ENCODE data around the gene CCL15. TPM values are rescaled to one million over a fixed set of nuclear protein-coding genes. Genes with fewer than 3 reads are reported as not detected.

CCL15 gene
- total RNA-seq, 3 donors from 2014 or later: not detected

- intact Hi-C loops (cut with DNase I; ENCODE audit: low total_unique reads): no loop called here
- no peaks in the 10 kb centered on the region for H3K36me3 ChIP-seq
- TF ChIP-seq CTCF (IDR thresholded peaks at IDR 0.05) (no peak), POLR2AphosphoS5 (IDR thresholded peaks at IDR 0.05) (no peak), POLR2A (IDR thresholded peaks at IDR 0.05) (no peak)
Observed at GRCh38 chr17:36030956-36031355, 29.6 kb upstream of the CCL15 start.

GRCh38 chr17:36027761-36028160 lies 26.4 kb upstream of the CCL15 start:
- intact Hi-C loops (cut with DNase I; ENCODE audit: low total_unique reads): no loop called here
- Histone ChIP-seq H3K4me1 (no peaks in the 10 kb centered on the region), H3K9me3 (no peaks in the 10 kb centered on the region), H3K36me3 (no peaks in the 10 kb centered on the region), H3K27me3 (no peaks in the 10 kb centered on the region), H3K27ac (no peak overlapping the region), H3K4me3 (no peak overlapping the region)
- TF ChIP-seq CTCF (IDR thresholded peaks at IDR 0.05): no peak
- no peak for TF ChIP-seq POLR2A (IDR thresholded peaks at IDR 0.05)
- no peak for TF ChIP-seq POLR2AphosphoS5 (IDR thresholded peaks at IDR 0.05)
- no peak for DNase-seq (ENCODE audit: low spot score in 2 of 2)

More at GRCh38 chr17:36030956-36031355, 29.6 kb upstream of the CCL15 start:
- H3K4me1 ChIP-seq: no peaks in the 10 kb centered on the region
- no peaks in the 10 kb centered on the region for H3K27me3 ChIP-seq
- DNase-seq (ENCODE audit: low spot score in 2 of 2): no peak
- H3K4me3 ChIP-seq: no peak overlapping the region
- no peak overlapping the region for H3K27ac ChIP-seq
- no peaks in the 10 kb centered on the region for H3K9me3 ChIP-seq

- H3K27ac ChIP-seq: no peak overlapping the region
- no peaks in the 10 kb centered on the region for H3K36me3 ChIP-seq
- H3K4me3 ChIP-seq: no peak overlapping the region
- no peaks in the 10 kb centered on the region for H3K4me1 ChIP-seq
- TF ChIP-seq POLR2AphosphoS5 (IDR thresholded peaks at IDR 0.05): no peak
- TF ChIP-seq POLR2A (IDR thresholded peaks at IDR 0.05): no peak
- TF ChIP-seq CTCF (IDR thresholded peaks at IDR 0.05): no peak
- intact Hi-C loops (cut with DNase I; ENCODE audit: low total_unique reads): no loop called here
- no peaks in the 10 kb centered on the region for H3K9me3 ChIP-seq
- no peaks in the 10 kb centered on the region for H3K27me3 ChIP-seq
- no peak for DNase-seq (ENCODE audit: low spot score in 2 of 2)
Observed at GRCh38 chr17:36024106-36024869, 22.9 kb upstream of the CCL15 start.

DNA sequence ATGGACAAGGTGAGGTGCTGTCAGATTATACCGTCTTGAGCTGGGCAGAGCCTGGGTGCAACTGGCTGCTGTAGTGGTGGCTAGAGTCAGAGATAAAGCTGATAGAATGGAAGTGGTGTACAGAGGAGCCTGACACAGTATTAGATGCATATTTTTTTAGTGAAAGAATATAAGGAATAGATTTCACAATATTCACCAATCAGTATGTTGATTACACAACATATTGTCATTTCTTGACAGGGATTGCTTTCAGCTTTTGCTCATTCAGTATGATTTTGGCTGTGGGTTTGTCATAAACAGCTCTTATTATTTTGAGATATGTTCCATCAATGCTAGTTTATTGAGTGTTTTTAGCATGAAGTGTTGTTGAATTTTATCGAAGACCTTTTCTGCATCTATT lies 18.1 kb upstream of the CCL15 start:
- no peak overlapping the region for H3K27ac ChIP-seq
- H3K9me3 ChIP-seq: no peaks in the 10 kb centered on the region
- no peak overlapping the region for H3K4me3 ChIP-seq
- no peaks in the 10 kb centered on the region for H3K36me3 ChIP-seq
- DNase-seq (ENCODE audit: low spot score in 2 of 2): no peak
- intact Hi-C loops (cut with DNase I; ENCODE audit: low total_unique reads): no loop called here
- H3K27me3 ChIP-seq: no peaks in the 10 kb centered on the region
- H3K4me1 ChIP-seq: no peaks in the 10 kb centered on the region
- TF ChIP-seq CTCF (IDR thresholded peaks at IDR 0.05) (no peak), POLR2AphosphoS5 (IDR thresholded peaks at IDR 0.05) (no peak), POLR2A (IDR thresholded peaks at IDR 0.05) (no peak)

DNA sequence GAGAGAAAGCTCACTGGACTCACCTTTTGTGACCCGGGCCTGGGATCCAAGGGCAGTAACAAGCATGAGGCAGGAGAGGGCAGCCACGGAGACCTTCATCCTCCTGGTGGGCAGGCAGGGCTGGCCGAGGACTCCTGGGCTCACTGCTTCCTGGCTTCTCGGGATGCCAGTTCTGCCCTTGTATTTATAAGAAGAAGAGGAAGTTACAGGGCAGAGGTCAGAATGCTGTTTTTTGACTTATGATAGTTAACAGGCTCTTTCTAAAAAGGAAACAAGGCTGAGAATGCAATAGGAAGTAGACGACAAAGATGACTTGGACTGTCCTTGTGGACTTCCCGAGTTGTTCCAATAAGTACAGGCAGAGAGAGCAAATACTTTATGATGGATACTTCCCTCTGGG lies 16.4 kb upstream of the CCL15 start, which contains the start of gene CCL23:
Gene CCL23 (minus strand): TSS at position 174 of the 400 bp plus-strand sequence. CDS start 75 bp downstream, at position 99.
- Histone ChIP-seq H3K4me1 (no peaks in the 10 kb centered on the region), H3K27ac (no peak within 1 kb of the TSS), H3K36me3 (no peaks in the 10 kb centered on the region), H3K27me3 (no peaks in the 10 kb centered on the region), H3K4me3 (no peak within 1 kb of the TSS), H3K9me3 (peaks cover 0 to 3% of the 10 kb centered on the region in 2 donors)
- no peak for DNase-seq (ENCODE audit: low spot score in 2 of 2)
- TF ChIP-seq CTCF (IDR thresholded peaks at IDR 0.05) (no peak), POLR2A (IDR thresholded peaks at IDR 0.05) (no peak), POLR2AphosphoS5 (IDR thresholded peaks at IDR 0.05) (no peak)
- intact Hi-C loops (cut with DNase I; ENCODE audit: low total_unique reads): loop anchor here (2.0 kb wide), 1 partner anchor 37 kb away; the partner anchor contains the start of gene CCL16

Data from breast epithelium (tissue), 4 donors.